DND-41 (cell line): ENCODE results near the gene WDR49.

Experiments
- ATAC-seq: fragments of 200-7000 bp; cut with Tn5 transposase; 3 replicates; pipeline ENCODE4 v1.9.1; 2021; ENCODE audit warnings: low read depth; ENCODE audit not compliant: insufficient read depth
- DNase-seq: peaks from one replicate; pipeline ENCODE4 v3.0.0-alpha.2; 2020
- H2AFZ ChIP-seq: 2 replicates; pipeline ENCODE4 v1.6.0; 2012; ENCODE audit warnings: low read depth, low read length
- H3K27ac ChIP-seq: 2 replicates; pipeline ENCODE4 v1.5.1; 2012; ENCODE audit warnings: low read length, inconsistent platforms
- H3K27me3 ChIP-seq: fragments of 200-600 bp; sonication (generic); 2 replicates; pipeline ENCODE4 v1.6.0; 2012; ENCODE audit warnings: low read length, mild to moderate bottlenecking, inconsistent platforms; ENCODE audit not compliant: insufficient read depth, poor library complexity
- H3K36me3 ChIP-seq: 2 replicates; pipeline ENCODE4 v1.5.1; 2012; ENCODE audit warnings: low read length, inconsistent platforms; ENCODE audit not compliant: insufficient read depth
- H3K4me1 ChIP-seq: 2 replicates; pipeline ENCODE4 v1.5.1; 2012; ENCODE audit warnings: mild to moderate bottlenecking, low read length; ENCODE audit not compliant: insufficient read depth
- H3K4me2 ChIP-seq: 2 replicates; pipeline ENCODE4 v1.6.0; 2012; ENCODE audit warnings: mild to moderate bottlenecking, moderate library complexity, low read length, inconsistent platforms; ENCODE audit not compliant: insufficient read depth
- H3K4me3 ChIP-seq, 2 experiments: fragments of 200-600 bp in 1 of 2; shearing (Covaris generic) in 1 of 2; 2 replicates each; pipeline ENCODE4 v1.5.1; 2012 to 2016; ENCODE audit warnings: inconsistent platforms in 2 of 2, low read length in 2 of 2, mild to moderate bottlenecking in 2 of 2, low read depth in 1 of 2, moderate library complexity in 1 of 2
- H3K79me2 ChIP-seq: 2 replicates; pipeline ENCODE4 v1.6.0; 2012; ENCODE audit warnings: low read length, inconsistent platforms; ENCODE audit not compliant: insufficient read depth
- H3K9ac ChIP-seq: 2 replicates; pipeline ENCODE4 v1.6.0; 2012; ENCODE audit warnings: low read depth, mild to moderate bottlenecking, inconsistent platforms, low read length, moderate library complexity
- H3K9me3 ChIP-seq: 2 replicates; pipeline ENCODE4 v1.5.1; 2012; ENCODE audit warnings: low read length, moderate library complexity, mild to moderate bottlenecking, inconsistent platforms; ENCODE audit not compliant: insufficient read depth, severe bottlenecking
- H4K20me1 ChIP-seq: 2 replicates; pipeline ENCODE4 v1.6.0; 2012; ENCODE audit warnings: low read length; ENCODE audit not compliant: insufficient read depth
- EZH2 ChIP-seq: IDR thresholded peaks from 3 replicates; pipeline ENCODE4 v1.6.1; 2012; ENCODE audit warnings: borderline replicate concordance, low read depth, mild to moderate bottlenecking, moderate library complexity, low read length, inconsistent platforms; ENCODE audit not compliant: severe bottlenecking
- TF ChIP-seq, protein P1 (sequence below): IDR thresholded peaks from 2 replicates; pipeline ENCODE4 v1.5.1; 2012; ENCODE audit warnings: borderline replicate concordance, low read length, moderate library complexity, mild to moderate bottlenecking; ENCODE audit not compliant: poor library complexity, severe bottlenecking; ENCODE audit errors: extremely low read depth

Gene WDR49

DNA sequence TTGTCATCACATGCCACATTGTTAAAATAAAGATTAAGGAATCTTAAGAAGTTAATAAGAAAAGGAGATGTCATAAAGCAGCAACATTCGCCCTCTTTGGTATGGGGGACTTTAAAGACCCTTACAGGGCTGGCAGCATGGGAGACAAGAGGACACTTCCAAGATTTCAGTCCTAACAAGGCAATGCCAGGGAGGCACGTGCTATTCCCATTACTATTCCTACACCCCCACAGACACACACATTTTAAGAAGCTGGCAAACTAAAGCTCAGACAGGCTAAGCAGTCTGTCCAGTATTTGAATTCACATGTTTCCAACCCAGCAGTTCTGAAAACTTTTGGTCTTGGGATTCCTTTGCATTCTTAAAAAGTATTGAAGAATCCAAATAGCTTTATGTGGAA lies 80.8 kb downstream of the WDR49 start:
- H2AFZ ChIP-seq = no peak overlapping the region
- H3K4me1 ChIP-seq = no peaks in the 10 kb centered on the region
- H3K4me2 ChIP-seq = no peak overlapping the region
- no peaks in the 10 kb centered on the region for H3K27me3 ChIP-seq
- no peak for TF ChIP-seq EZH2
- TF ChIP-seq, protein P1, sequence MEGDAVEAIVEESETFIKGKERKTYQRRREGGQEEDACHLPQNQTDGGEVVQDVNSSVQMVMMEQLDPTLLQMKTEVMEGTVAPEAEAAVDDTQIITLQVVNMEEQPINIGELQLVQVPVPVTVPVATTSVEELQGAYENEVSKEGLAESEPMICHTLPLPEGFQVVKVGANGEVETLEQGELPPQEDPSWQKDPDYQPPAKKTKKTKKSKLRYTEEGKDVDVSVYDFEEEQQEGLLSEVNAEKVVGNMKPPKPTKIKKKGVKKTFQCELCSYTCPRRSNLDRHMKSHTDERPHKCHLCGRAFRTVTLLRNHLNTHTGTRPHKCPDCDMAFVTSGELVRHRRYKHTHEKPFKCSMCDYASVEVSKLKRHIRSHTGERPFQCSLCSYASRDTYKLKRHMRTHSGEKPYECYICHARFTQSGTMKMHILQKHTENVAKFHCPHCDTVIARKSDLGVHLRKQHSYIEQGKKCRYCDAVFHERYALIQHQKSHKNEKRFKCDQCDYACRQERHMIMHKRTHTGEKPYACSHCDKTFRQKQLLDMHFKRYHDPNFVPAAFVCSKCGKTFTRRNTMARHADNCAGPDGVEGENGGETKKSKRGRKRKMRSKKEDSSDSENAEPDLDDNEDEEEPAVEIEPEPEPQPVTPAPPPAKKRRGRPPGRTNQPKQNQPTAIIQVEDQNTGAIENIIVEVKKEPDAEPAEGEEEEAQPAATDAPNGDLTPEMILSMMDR = no peak
- no peaks in the 10 kb centered on the region for H3K79me2 ChIP-seq
- H3K4me3 ChIP-seq = no peak overlapping the region
- H3K9me3 ChIP-seq = no peaks in the 10 kb centered on the region
- no peak for DNase-seq
- H3K9ac ChIP-seq = no peak overlapping the region
- H3K36me3 ChIP-seq = no peaks in the 10 kb centered on the region
- H3K27ac ChIP-seq = no peak overlapping the region
- ATAC-seq = no peak
- no peaks in the 10 kb centered on the region for H4K20me1 ChIP-seq

DNA sequence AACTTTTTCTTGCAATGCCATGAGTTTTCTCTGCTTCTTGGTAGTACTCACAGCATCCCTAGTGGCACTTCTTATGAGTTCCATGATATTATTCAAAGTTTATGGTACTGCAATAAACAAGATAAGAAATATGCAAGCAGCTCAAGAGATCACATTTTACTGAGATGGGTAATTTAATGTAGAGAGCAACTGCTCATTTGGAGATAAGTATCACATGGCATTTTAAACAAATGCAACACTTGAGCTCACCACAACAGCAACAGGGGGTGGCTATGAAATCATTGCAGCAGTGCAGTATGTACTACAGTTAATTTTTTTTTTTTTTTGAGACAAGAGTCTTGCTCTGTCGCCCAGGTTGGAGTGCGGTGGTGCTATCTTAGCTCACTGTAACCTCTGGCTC lies 85.1 kb downstream of the WDR49 start:
- Histone ChIP-seq H3K9me3 (no peaks in the 10 kb centered on the region), H3K79me2 (no peaks in the 10 kb centered on the region), H2AFZ (no peak overlapping the region), H3K27me3 (no peaks in the 10 kb centered on the region), H3K27ac (no peak overlapping the region), H4K20me1 (no peaks in the 10 kb centered on the region), H3K36me3 (no peaks in the 10 kb centered on the region), H3K4me2 (no peak overlapping the region), H3K4me3 (no peak overlapping the region), H3K4me1 (no peaks in the 10 kb centered on the region), H3K9ac (no peak overlapping the region)
- ATAC-seq (no peak), DNase-seq (no peak)
- TF ChIP-seq, protein P1 = no peak
- no peak for TF ChIP-seq EZH2

- DNase-seq = no peak
- Histone ChIP-seq H3K36me3 (no peaks in the 10 kb centered on the region), H3K9me3 (no peaks in the 10 kb centered on the region), H3K27ac (no peak overlapping the region), H2AFZ (no peak overlapping the region), H3K4me1 (no peaks in the 10 kb centered on the region), H4K20me1 (no peaks in the 10 kb centered on the region), H3K4me2 (no peak overlapping the region), H3K9ac (no peak overlapping the region), H3K79me2 (no peaks in the 10 kb centered on the region), H3K27me3 (no peaks in the 10 kb centered on the region), H3K4me3 (no peak overlapping the region)
- TF ChIP-seq, protein P1 = no peak
- no peak for TF ChIP-seq EZH2
- ATAC-seq = no peak
These were observed 88.3 kb downstream of the WDR49 start for GRCh38 chr3:167565489-167565888.

GRCh38 chr3:167564612-167565011 lies 89.1 kb downstream of the WDR49 start:
- Histone ChIP-seq H3K27me3 (no peaks in the 10 kb centered on the region), H3K79me2 (no peaks in the 10 kb centered on the region), H3K4me3 (no peak overlapping the region), H3K4me2 (no peak overlapping the region), H3K27ac (no peak overlapping the region), H3K9me3 (no peaks in the 10 kb centered on the region), H3K4me1 (no peaks in the 10 kb centered on the region), H4K20me1 (no peaks in the 10 kb centered on the region), H3K36me3 (no peaks in the 10 kb centered on the region), H2AFZ (no peak overlapping the region), H3K9ac (no peak overlapping the region)
- no peak for TF ChIP-seq EZH2
- TF ChIP-seq, protein P1 = no peak
- ATAC-seq (no peak), DNase-seq (no peak)
